B cell (primary cell): ENCODE data around the gene LRRC49.

Experiments used
- EZH2 ChIP-seq: IDR thresholded peaks from 2 replicates; pipeline ENCODE4 v1.6.1; 2012; ENCODE audit warnings: borderline replicate concordance, low read depth, mild to moderate bottlenecking, moderate library complexity, low read length; ENCODE audit not compliant: insufficient read depth, poor library complexity, severe bottlenecking
- TF ChIP-seq, protein P1 (sequence below): fragments of 200-600 bp; IDR thresholded peaks from one replicate; pipeline ENCODE4 v1.8.0; 2022; ENCODE audit warnings: antibody characterized with exemption, mild to moderate bottlenecking

DNA sequence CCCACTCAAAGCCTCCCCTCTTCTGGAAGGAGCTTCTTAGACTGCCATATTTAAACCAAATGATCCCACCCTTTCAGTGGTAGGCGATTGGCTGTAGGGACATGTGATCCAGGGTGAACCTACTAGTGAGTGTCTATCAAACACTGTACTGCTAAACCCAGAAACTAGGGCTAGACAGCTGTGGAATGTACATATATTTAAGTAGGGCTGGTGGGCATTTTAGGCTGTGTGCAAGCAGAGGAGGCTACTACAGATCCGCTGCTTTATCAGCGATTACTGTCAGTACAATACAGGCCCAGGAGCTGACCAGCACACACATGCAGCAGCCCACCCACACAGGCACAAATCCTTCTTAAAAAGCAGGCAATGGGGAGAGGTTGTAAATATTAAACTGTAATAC, 23.3 kb upstream of the LRRC49 start:
- TF ChIP-seq, protein P1, sequence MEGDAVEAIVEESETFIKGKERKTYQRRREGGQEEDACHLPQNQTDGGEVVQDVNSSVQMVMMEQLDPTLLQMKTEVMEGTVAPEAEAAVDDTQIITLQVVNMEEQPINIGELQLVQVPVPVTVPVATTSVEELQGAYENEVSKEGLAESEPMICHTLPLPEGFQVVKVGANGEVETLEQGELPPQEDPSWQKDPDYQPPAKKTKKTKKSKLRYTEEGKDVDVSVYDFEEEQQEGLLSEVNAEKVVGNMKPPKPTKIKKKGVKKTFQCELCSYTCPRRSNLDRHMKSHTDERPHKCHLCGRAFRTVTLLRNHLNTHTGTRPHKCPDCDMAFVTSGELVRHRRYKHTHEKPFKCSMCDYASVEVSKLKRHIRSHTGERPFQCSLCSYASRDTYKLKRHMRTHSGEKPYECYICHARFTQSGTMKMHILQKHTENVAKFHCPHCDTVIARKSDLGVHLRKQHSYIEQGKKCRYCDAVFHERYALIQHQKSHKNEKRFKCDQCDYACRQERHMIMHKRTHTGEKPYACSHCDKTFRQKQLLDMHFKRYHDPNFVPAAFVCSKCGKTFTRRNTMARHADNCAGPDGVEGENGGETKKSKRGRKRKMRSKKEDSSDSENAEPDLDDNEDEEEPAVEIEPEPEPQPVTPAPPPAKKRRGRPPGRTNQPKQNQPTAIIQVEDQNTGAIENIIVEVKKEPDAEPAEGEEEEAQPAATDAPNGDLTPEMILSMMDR = no peak
- no peak for TF ChIP-seq EZH2
